IPS-15b (cell line): ENCODE results near the gene RIBC2.
"Not testable (repeated sequence)": the region's sequence is repeated elsewhere in the genome, so short reads cannot be mapped to it uniquely, and the experiment has no call there.

Experiments used
- H3K27me3 ChIP-seq: one replicate; pipeline ENCODE4 v1.6.1; 2013; ENCODE audit warnings: low read length; ENCODE audit not compliant: control insufficient read depth, insufficient read depth
- H3K36me3 ChIP-seq: one replicate; pipeline ENCODE4 v1.6.1; 2013; ENCODE audit warnings: low read length; ENCODE audit not compliant: control insufficient read depth, insufficient read depth
- H3K4me1 ChIP-seq: one replicate; pipeline ENCODE4 v1.6.1; 2013; ENCODE audit warnings: mild to moderate bottlenecking, low read length; ENCODE audit not compliant: control insufficient read depth, insufficient read depth
- H3K4me3 ChIP-seq: one replicate; pipeline ENCODE4 v1.5.1; 2013; ENCODE audit warnings: low read depth, low read length
- H3K9ac ChIP-seq: one replicate; pipeline ENCODE4 v1.6.1; 2013; ENCODE audit warnings: low read depth, mild to moderate bottlenecking, low read length
- H3K9me3 ChIP-seq: one replicate; pipeline ENCODE4 v1.6.1; 2013; ENCODE audit warnings: mild to moderate bottlenecking, low read length; ENCODE audit not compliant: control insufficient read depth, insufficient read depth

Gene RIBC2

GRCh38 chr22:45441138-45441537 lies 27.6 kb downstream of the RIBC2 start:
- Histone ChIP-seq H3K9me3 (no peaks in the 10 kb centered on the region), H3K9ac (no peak overlapping the region), H3K4me1 (no peaks in the 10 kb centered on the region), H3K4me3 (no peak overlapping the region), H3K36me3 (no peaks in the 10 kb centered on the region), H3K27me3 (peaks cover 2% of the 10 kb centered on the region)

- Histone ChIP-seq H3K27me3 (no peaks in the 10 kb centered on the region), H3K4me1 (no peaks in the 10 kb centered on the region), H3K36me3 (no peaks in the 10 kb centered on the region), H3K9ac (no peak overlapping the region), H3K9me3 (no peaks in the 10 kb centered on the region), H3K4me3 (no peak overlapping the region)
Measured at GRCh38 chr22:45442116-45442515, 28.6 kb downstream of the RIBC2 start.

- no peaks in the 10 kb centered on the region for H3K4me1 ChIP-seq
- H3K27me3 ChIP-seq: no peaks in the 10 kb centered on the region
- no peak overlapping the region for H3K9ac ChIP-seq
- H3K4me3 ChIP-seq: no peak overlapping the region
- no peaks in the 10 kb centered on the region for H3K9me3 ChIP-seq
- no peaks in the 10 kb centered on the region for H3K36me3 ChIP-seq
Measured at GRCh38 chr22:45444168-45444567, 30.7 kb downstream of the RIBC2 start.

GRCh38 chr22:45445031-45445710 lies 31.7 kb downstream of the RIBC2 start:
- H3K4me1 ChIP-seq: no peaks in the 10 kb centered on the region
- H3K27me3 ChIP-seq: no peaks in the 10 kb centered on the region
- H3K36me3 ChIP-seq: no peaks in the 10 kb centered on the region
- no peak overlapping the region for H3K9ac ChIP-seq
- H3K9me3 ChIP-seq: no peaks in the 10 kb centered on the region
- H3K4me3 ChIP-seq: no peak overlapping the region

GRCh38 chr22:45446216-45446615 lies 32.7 kb downstream of the RIBC2 start:
- Histone ChIP-seq H3K9ac (no peak overlapping the region), H3K4me3 (no peak overlapping the region), H3K36me3 (no peaks in the 10 kb centered on the region), H3K27me3 (no peaks in the 10 kb centered on the region), H3K9me3 (no peaks in the 10 kb centered on the region), H3K4me1 (no peaks in the 10 kb centered on the region)

GRCh38 chr22:45447596-45447995 lies 34.1 kb downstream of the RIBC2 start:
- not testable (repeated sequence) for H3K27me3 ChIP-seq, H3K9ac ChIP-seq, H3K4me3 ChIP-seq, H3K36me3 ChIP-seq, H3K4me1 ChIP-seq, H3K9me3 ChIP-seq

- Histone ChIP-seq H3K9me3 (no peaks in the 10 kb centered on the region), H3K27me3 (no peaks in the 10 kb centered on the region), H3K4me1 (no peaks in the 10 kb centered on the region)
Measured at GRCh38 chr22:45448431-45448830, 34.9 kb downstream of the RIBC2 start.

GRCh38 chr22:45449442-45449841 lies 35.9 kb downstream of the RIBC2 start:
- H3K36me3 ChIP-seq, H3K27me3 ChIP-seq, H3K4me1 ChIP-seq: not testable (repeated sequence)

More at GRCh38 chr22:45448431-45448830, 34.9 kb downstream of the RIBC2 start:
- Histone ChIP-seq H3K4me3 (no peak overlapping the region), H3K36me3 (no peaks in the 10 kb centered on the region), H3K9ac (no peak overlapping the region)

GRCh38 chr22:45450101-45450785 lies 36.8 kb downstream of the RIBC2 start:
- Histone ChIP-seq H3K9me3 (no peaks in the 10 kb centered on the region), H3K9ac (no peak overlapping the region), H3K4me3 (no peak overlapping the region), H3K27me3 (no peaks in the 10 kb centered on the region), H3K36me3 (no peaks in the 10 kb centered on the region), H3K4me1 (no peaks in the 10 kb centered on the region)

More at GRCh38 chr22:45449442-45449841, 35.9 kb downstream of the RIBC2 start:
- H3K4me3 ChIP-seq, H3K9me3 ChIP-seq, H3K9ac ChIP-seq: not testable (repeated sequence)

GRCh38 chr22:45450921-45451651 lies 37.6 kb downstream of the RIBC2 start:
- Histone ChIP-seq H3K27me3 (no peaks in the 10 kb centered on the region), H3K9ac (no peak overlapping the region), H3K36me3 (no peaks in the 10 kb centered on the region), H3K9me3 (no peaks in the 10 kb centered on the region), H3K4me3 (no peak overlapping the region), H3K4me1 (no peaks in the 10 kb centered on the region)

GRCh38 chr22:45451972-45452371 lies 38.5 kb downstream of the RIBC2 start:
- H3K4me1 ChIP-seq: no peaks in the 10 kb centered on the region
- H3K27me3 ChIP-seq: no peaks in the 10 kb centered on the region
- H3K4me3 ChIP-seq: no peak overlapping the region
- no peak overlapping the region for H3K9ac ChIP-seq
- no peaks in the 10 kb centered on the region for H3K9me3 ChIP-seq
- no peaks in the 10 kb centered on the region for H3K36me3 ChIP-seq
